Duodenal mucosa (tissue), 2 donors: ENCODE measurements around the gene E2F3.

Experiments used
- H3K27ac ChIP-seq: one replicate; pipeline ENCODE4 v1.7.0; 2013; ENCODE audit warnings: low read depth, low read length
- H3K27me3 ChIP-seq, 2 donors: one replicate each; pipeline ENCODE4 v1.7.0; 2013; ENCODE audit warnings: low read length in 2 of 2, control low read depth in 1 of 2; ENCODE audit not compliant: insufficient read depth in 2 of 2, control insufficient read depth in 1 of 2
- H3K36me3 ChIP-seq, 2 donors: one replicate each; pipeline ENCODE4 v1.7.0; 2013; ENCODE audit warnings: low read length in 2 of 2, control low read depth in 1 of 2; ENCODE audit not compliant: insufficient read depth in 2 of 2, control insufficient read depth in 1 of 2
- H3K4me1 ChIP-seq, 2 donors: one replicate each; pipeline ENCODE4 v1.7.0; 2013; ENCODE audit warnings: low read length in 2 of 2, control low read depth in 1 of 2; ENCODE audit not compliant: insufficient read depth in 2 of 2, control insufficient read depth in 1 of 2
- H3K4me3 ChIP-seq, 2 donors: one replicate each; pipeline ENCODE4 v1.7.0; 2013; ENCODE audit warnings: low read length in 2 of 2, low read depth in 1 of 2
- H3K9ac ChIP-seq, 2 donors: one replicate each; pipeline ENCODE4 v1.7.0; 2013; ENCODE audit warnings: low read length in 2 of 2, low read depth in 1 of 2
- H3K9me3 ChIP-seq, 2 donors: one replicate each; pipeline ENCODE4 v1.7.0; 2013; ENCODE audit warnings: low read length in 2 of 2, control low read depth in 1 of 2; ENCODE audit not compliant: control insufficient read depth in 1 of 2

E2F3 gene

DNA sequence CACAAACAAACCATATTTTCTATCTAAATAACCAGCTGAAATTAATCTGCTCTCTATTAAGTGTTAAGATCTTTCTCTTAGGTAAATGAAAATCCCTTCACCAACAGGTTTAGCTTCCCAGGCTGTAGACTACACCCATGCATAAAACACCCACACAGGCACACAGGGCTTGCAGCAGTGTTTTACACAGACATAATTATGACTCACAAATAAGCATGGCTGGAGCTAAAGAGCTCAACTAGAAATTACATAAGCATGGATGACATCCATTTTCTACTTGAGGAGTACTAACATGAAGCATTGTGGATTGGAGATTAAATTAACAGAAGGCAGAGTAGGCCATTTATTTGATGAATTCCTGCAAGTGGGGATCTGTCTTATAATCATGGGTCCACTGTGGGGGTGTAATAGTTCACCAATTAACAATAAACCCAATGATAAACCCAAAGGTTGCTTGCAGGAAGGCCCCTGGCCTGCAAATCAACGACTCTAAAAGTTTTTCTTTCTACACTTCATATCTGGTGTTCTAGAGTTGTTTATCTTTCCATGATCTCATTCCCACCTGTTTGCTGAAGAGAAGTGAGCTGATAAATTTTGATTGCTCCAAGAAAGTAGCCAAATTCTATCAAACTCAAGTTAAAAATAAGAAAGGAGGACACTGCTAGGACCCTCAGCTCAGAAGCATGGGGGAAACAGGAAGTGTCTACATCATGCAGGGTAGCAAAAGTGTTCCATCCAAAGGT is 33.8 kb upstream of the E2F3 start:
- Histone ChIP-seq H3K4me1 (peaks cover 8 to 34% of the 10 kb centered on the region in 2 donors), H3K4me3 (no peak overlapping the region), H3K9ac (no peak overlapping the region), H3K27ac (no peak overlapping the region), H3K27me3 (no peaks in the 10 kb centered on the region), H3K9me3 (no peaks in the 10 kb centered on the region), H3K36me3 (no peaks in the 10 kb centered on the region)

DNA sequence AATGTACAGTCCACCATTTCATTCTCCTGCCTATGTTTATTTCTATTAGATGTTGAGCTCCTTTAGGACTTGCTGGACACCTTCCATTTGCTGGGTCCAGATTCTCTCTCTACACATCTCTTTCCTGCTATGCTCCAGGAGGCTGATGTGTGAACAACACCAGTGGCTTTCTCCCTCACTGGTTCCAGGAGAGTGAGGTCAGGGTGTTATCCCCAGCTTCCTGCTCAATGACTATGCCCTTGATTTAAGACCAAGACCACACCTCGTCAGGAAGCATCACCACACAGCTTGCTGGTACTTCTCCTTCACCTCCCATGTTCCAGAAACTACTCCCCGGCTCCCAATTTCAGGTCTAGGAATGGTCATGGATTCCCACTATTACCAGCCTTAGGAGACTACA is 31.3 kb upstream of the E2F3 start:
- Histone ChIP-seq H3K36me3 (no peaks in the 10 kb centered on the region), H3K9ac (no peak overlapping the region), H3K27me3 (no peaks in the 10 kb centered on the region), H3K9me3 (no peaks in the 10 kb centered on the region), H3K27ac (no peak overlapping the region), H3K4me1 (peaks cover 8 to 25% of the 10 kb centered on the region in 2 donors), H3K4me3 (no peak overlapping the region)

GRCh38 chr6:20370801-20371200 is 30.9 kb upstream of the E2F3 start:
- H3K27ac ChIP-seq, result no peak overlapping the region
- no peaks in the 10 kb centered on the region for H3K36me3 ChIP-seq
- no peaks in the 10 kb centered on the region for H3K9me3 ChIP-seq
- no peak overlapping the region for H3K4me3 ChIP-seq
- peaks cover 4 to 21% of the 10 kb centered on the region in 2 donors for H3K4me1 ChIP-seq
- no peaks in the 10 kb centered on the region for H3K27me3 ChIP-seq
- H3K9ac ChIP-seq, result no peak overlapping the region

GRCh38 chr6:20375436-20375835 is 26.2 kb upstream of the E2F3 start:
- Histone ChIP-seq H3K9me3 (no peaks in the 10 kb centered on the region), H3K4me1 (no peaks in the 10 kb centered on the region), H3K9ac (no peak overlapping the region), H3K4me3 (no peak overlapping the region), H3K27me3 (no peaks in the 10 kb centered on the region), H3K36me3 (no peaks in the 10 kb centered on the region), H3K27ac (no peak overlapping the region)

- H3K4me1 ChIP-seq, result no peaks in the 10 kb centered on the region
- no peak overlapping the region for H3K9ac ChIP-seq
- H3K27me3 ChIP-seq, result no peaks in the 10 kb centered on the region
- no peak overlapping the region for H3K4me3 ChIP-seq
- no peaks in the 10 kb centered on the region for H3K9me3 ChIP-seq
- no peak overlapping the region for H3K27ac ChIP-seq
- no peaks in the 10 kb centered on the region for H3K36me3 ChIP-seq
Measured at GRCh38 chr6:20377623-20378265, 23.9 kb upstream of the E2F3 start.

GRCh38 chr6:20379231-20379630 is 22.4 kb upstream of the E2F3 start:
- Histone ChIP-seq H3K27ac (no peak overlapping the region), H3K4me1 (no peaks in the 10 kb centered on the region), H3K27me3 (no peaks in the 10 kb centered on the region), H3K36me3 (no peaks in the 10 kb centered on the region), H3K9ac (no peak overlapping the region), H3K9me3 (no peaks in the 10 kb centered on the region), H3K4me3 (no peak overlapping the region)

DNA sequence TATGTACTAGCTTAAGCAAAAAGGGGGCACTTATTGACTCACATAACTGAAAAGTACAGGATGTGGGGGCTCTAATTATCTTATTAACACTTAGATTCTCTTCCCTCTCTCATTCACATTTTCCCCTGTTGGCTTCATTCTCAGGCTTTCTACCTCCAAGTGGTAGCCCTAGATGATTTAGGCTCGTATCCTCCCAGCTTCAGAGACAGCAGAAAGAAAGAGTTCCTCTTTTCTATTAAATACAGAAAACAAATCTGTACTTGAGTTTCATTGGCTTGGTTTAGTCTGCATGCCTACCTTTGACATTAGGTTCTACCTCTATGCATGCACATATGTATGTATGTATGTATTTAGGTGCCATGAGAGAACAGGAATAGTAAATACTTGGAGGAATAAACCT is 15.5 kb upstream of the E2F3 start:
- Histone ChIP-seq H3K4me1 (no peaks in the 10 kb centered on the region), H3K9me3 (no peaks in the 10 kb centered on the region), H3K27me3 (no peaks in the 10 kb centered on the region), H3K36me3 (no peaks in the 10 kb centered on the region), H3K9ac (no peak overlapping the region), H3K27ac (no peak overlapping the region), H3K4me3 (no peak overlapping the region)

DNA sequence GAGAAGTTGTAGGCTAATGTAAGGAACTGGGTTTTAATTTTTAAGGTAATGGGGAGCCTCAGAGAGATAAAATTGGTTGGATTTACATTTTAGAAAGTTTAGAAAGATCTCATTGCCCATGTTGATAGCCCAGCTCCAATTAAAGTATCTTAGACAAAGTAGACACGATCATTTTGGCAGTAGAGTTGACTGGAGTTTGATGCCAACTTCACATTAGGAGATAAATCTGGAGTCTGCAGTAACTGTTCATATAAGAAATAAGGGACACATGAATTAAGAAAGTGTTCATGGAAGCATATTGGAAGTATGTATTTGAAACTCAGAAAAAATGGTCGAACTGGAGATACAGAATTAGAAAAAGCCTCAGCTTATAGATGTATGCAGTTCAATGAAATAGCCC is 12.6 kb upstream of the E2F3 start:
- H3K27me3 ChIP-seq, result no peaks in the 10 kb centered on the region
- H3K36me3 ChIP-seq, result no peaks in the 10 kb centered on the region
- no peak overlapping the region for H3K4me3 ChIP-seq
- H3K4me1 ChIP-seq, result no peaks in the 10 kb centered on the region
- H3K9me3 ChIP-seq, result no peaks in the 10 kb centered on the region
- no peak overlapping the region for H3K27ac ChIP-seq
- no peak overlapping the region for H3K9ac ChIP-seq

GRCh38 chr6:20393297-20393696 is 8.4 kb upstream of the E2F3 start:
- Histone ChIP-seq H3K9me3 (no peaks in the 10 kb centered on the region), H3K4me1 (no peaks in the 10 kb centered on the region), H3K36me3 (no peaks in the 10 kb centered on the region), H3K9ac (no peak overlapping the region), H3K27me3 (no peaks in the 10 kb centered on the region), H3K27ac (no peak overlapping the region), H3K4me3 (no peak overlapping the region)

DNA sequence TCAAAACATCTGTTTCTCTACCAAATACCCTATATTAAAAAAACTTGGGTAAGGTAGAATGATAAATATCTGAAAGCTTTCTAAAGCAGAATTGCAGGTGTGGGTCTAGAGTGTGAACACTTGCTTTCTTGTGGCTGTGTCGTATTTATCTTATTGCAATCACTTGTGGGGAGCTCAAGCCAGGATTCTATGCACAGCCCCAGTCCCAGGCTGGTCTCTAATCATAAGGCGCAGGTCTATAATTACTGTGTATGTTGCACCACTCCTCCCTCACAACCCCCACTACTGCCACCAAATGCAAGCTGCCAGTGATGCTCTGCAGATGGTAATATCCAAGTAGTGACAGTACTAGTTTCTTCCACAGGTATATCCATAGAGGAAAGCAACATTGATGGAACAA is 2.2 kb upstream of the E2F3 start:
- no peak overlapping the region for H3K27ac ChIP-seq
- no peak overlapping the region for H3K9ac ChIP-seq
- peaks cover 4% of the 10 kb centered on the region in 2 donors for H3K4me1 ChIP-seq
- no peak overlapping the region for H3K4me3 ChIP-seq
- H3K9me3 ChIP-seq, result no peaks in the 10 kb centered on the region
- no peaks in the 10 kb centered on the region for H3K27me3 ChIP-seq
- H3K36me3 ChIP-seq, result no peaks in the 10 kb centered on the region
